Endothelial cell of umbilical vein (primary cell): ENCODE data around the gene DHDDS. TPM values are rescaled to one million over a fixed set of nuclear protein-coding genes. Genes with fewer than 3 reads are reported as not detected.

Experiments used
- BruUV-seq: library from RNA; stranded (reverse); fragments of 400-500 nt; replicated peaks from 2 replicates; lab custom pipeline; 2021; lab: Mats Ljungman, UMichigan
- CTCF ChIA-PET: fragments of 300-600, 350-600 bp; sonication (Branson Sonifier 250); formaldehyde crosslinking; loops from one replicate; lab custom pipeline; 2021; ENCODE audit warnings: antibody characterized with exemption, inconsistent platforms; lab: Charles Lee
- POLR2A ChIA-PET: fragments of 300-600, 350-600 bp; sonication (Branson Sonifier 250); formaldehyde crosslinking; loops from one replicate; lab custom pipeline; 2021; ENCODE audit warnings: antibody characterized with exemption, inconsistent platforms; lab: Charles Lee
- DNase-seq: peaks from one replicate; pipeline ENCODE4 v3.0.0-alpha.2; 2011; ENCODE audit warnings: low read depth, low spot score
- FAIRE-seq: peaks from 2 replicates; lab custom pipeline; 2011; peaks lifted over from hg19 to GRCh38; lab: Jason Lieb, UNC
- H2AFZ ChIP-seq: 2 replicates; pipeline ENCODE4 v1.6.0; 2012; ENCODE audit warnings: low read depth, low read length, control low read depth, inconsistent platforms
- H3K27ac ChIP-seq: 2 replicates; pipeline ENCODE4 v1.5.1; 2011; ENCODE audit warnings: low read depth, mild to moderate bottlenecking, control low read depth, low read length, moderate library complexity; ENCODE audit not compliant: insufficient read depth
- H3K27me3 ChIP-seq, 2 experiments: 2 replicates each; pipeline versions ENCODE4 v1.6.0 to v1.6.1; 2011; ENCODE audit warnings: low read length in 2 of 2, mixed read lengths in 1 of 2; ENCODE audit not compliant: control insufficient read depth in 2 of 2, insufficient read depth in 2 of 2
- H3K36me3 ChIP-seq, 2 experiments: 2 replicates in 1 of 2; 3 replicates in 1 of 2; pipeline ENCODE4 v1.5.1; 2011; ENCODE audit warnings: low read length in 2 of 2, mild to moderate bottlenecking in 1 of 2, moderate library complexity in 1 of 2; ENCODE audit not compliant: control insufficient read depth in 2 of 2, insufficient read depth in 2 of 2; ENCODE audit errors: extremely low read depth in 1 of 2
- H3K4me1 ChIP-seq: 3 replicates; pipeline ENCODE4 v1.5.1; 2011; ENCODE audit warnings: mild to moderate bottlenecking, low read length; ENCODE audit not compliant: control insufficient read depth, insufficient read depth; ENCODE audit errors: extremely low read depth
- H3K4me2 ChIP-seq: 2 replicates; pipeline ENCODE4 v1.6.1; 2011; ENCODE audit warnings: low read length, control low read depth, mixed read lengths; ENCODE audit not compliant: insufficient read depth
- H3K4me3 ChIP-seq, 3 experiments: fragments of 200-600 bp in 1 of 3; sonication (generic), shearing (Covaris generic) in 1 of 3; replicated peaks in 1 of 3; 2 replicates each; pipeline ENCODE4 v1.5.1; 2011 to 2016; ENCODE audit warnings: control low read depth in 3 of 3, low read length in 3 of 3, mild to moderate bottlenecking in 2 of 3, inconsistent platforms in 1 of 3, low read depth in 1 of 3, moderate library complexity in 1 of 3; ENCODE audit not compliant: insufficient read depth in 1 of 3
- H3K79me2 ChIP-seq: 2 replicates; pipeline ENCODE4 v1.6.0; 2012; ENCODE audit warnings: low read length, inconsistent platforms; ENCODE audit not compliant: control insufficient read depth, insufficient read depth
- H3K9ac ChIP-seq: replicated peaks from 2 replicates; pipeline ENCODE3; 2011; ENCODE audit warnings: low read length, control low read depth; ENCODE audit not compliant: insufficient read depth; ENCODE audit errors: extremely low read depth
- H3K9me1 ChIP-seq: replicated peaks from 3 replicates; pipeline ENCODE4 v1.6.0; 2011; ENCODE audit warnings: mild to moderate bottlenecking, low read length; ENCODE audit not compliant: control insufficient read depth, insufficient read depth; ENCODE audit errors: extremely low read depth
- H3K9me3 ChIP-seq: replicated peaks from 2 replicates; pipeline ENCODE4 v1.5.1; 2012; ENCODE audit warnings: low read length, inconsistent platforms; ENCODE audit not compliant: control insufficient read depth, insufficient read depth
- H4K20me1 ChIP-seq: replicated peaks from 2 replicates; pipeline ENCODE3; 2011; ENCODE audit warnings: mild to moderate bottlenecking, low read length; ENCODE audit not compliant: control insufficient read depth, insufficient read depth; ENCODE audit errors: extremely low read depth
- MYC ChIP-seq: IDR thresholded peaks from one replicate; pipeline ENCODE4 v1.6.1; 2011; ENCODE audit warnings: mild to moderate bottlenecking, low read depth, low read length
- POLR2A ChIP-seq: IDR thresholded peaks from 2 replicates; pipeline ENCODE4 v1.6.1; 2012; ENCODE audit warnings: low read depth, mild to moderate bottlenecking, control low read depth, low read length
- dilution Hi-C: fragments of 300-500 bp; cut with MboI; formaldehyde crosslinking; loops from one replicate; pipeline ENCODE4 v1.15.0; 2019; ENCODE audit warnings: low sequenced_read_pairs; ENCODE audit not compliant: extremely low pct_ligation_motif_present
- intact Hi-C: fragments of 100-400 bp; cut with micrococcal nuclease; formaldehyde crosslinking; loops from one replicate; pipeline ENCODE4 v1.10.0; 2022
- polyA plus RNA-seq, 4 experiments: library from polyadenylated mRNA; depleted of rRNA in 3 of 4; stranded (reverse) in 3 of 4; unstranded in 1 of 4; fragments of >200 nt; gene quantifications; 2 replicates each; pipeline versions ENCODE4 v1.2.1 to v1.2.3, GENCODE V29; 2011 to 2012; ENCODE audit warnings: missing spikeins in 1 of 4
- total RNA-seq: library from RNA; stranded (reverse); gene quantifications from 2 replicates; pipeline ENCODE4 v1.2.3, GENCODE V29; 2021
- TF ChIP-seq, protein P1 (sequence below): IDR thresholded peaks from 2 replicates; pipeline ENCODE4 v1.6.1; 2011; ENCODE audit not compliant: insufficient read depth, insufficient read length

Gene DHDDS
- total and polyA plus RNA-seq, 2 donors (not counting 3 experiments of a cell fraction or from before 2014, with no cell fraction given), result 51.3 to 70.7 TPM

DNA sequence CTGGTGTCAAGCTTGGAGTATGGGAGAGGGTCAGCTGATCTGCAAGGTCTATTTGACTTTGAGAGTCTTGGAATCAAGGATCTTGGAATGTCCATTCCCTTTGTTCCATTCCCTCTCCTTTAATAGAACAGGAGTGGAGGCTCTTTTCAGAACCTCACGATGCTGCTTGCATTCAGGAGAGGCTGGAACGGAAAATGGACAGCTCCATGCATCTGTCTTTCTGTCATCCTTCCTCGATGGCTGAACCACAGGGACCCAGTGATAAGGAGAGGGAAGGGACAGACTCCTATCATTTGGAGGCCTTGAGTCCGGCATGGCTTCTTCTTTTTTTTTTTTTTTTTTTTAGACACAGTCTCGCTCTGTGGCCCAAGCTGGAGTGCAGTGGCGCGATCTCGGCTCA lies 36.4 kb upstream of the DHDDS start:
- POLR2A ChIA-PET, result no interaction called here
- BruUV-seq, result no TSS peak

DNA sequence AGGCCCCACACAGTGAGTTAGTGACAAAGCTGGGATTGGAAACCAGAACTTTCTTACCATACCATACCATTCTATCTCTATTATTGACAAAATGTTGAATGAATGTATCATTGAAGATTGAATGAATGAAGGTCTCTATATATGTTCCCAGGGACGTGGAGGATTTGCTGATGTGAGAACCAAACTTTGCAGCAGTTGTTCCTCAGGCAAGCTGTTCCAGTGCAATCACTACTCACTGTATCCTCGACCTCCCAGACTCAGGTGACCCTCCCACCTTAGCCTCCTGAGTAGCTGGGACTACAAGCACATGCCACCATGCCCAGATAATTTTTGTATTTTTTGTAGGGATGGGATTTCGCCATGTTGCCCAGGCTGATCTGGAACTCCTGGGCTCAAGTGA lies 33.1 kb upstream of the DHDDS start:
- no peaks in the 10 kb centered on the region for H3K79me2 ChIP-seq
- no peaks in the 10 kb centered on the region for H3K9me3 ChIP-seq
- no peak overlapping the region for H3K9ac ChIP-seq
- DNase-seq (no peak), FAIRE-seq (no peak)
- CTCF ChIA-PET, result interaction anchor here (1.2 to 9.0 kb wide), 2 partner anchors 17 to 77 kb away, joined by 4 to 102 read pairs; no protein-coding TSS in a partner anchor
- H3K27me3 ChIP-seq, result peaks cover 0 to 2% of the 10 kb centered on the region in 2 experiments
- H4K20me1 ChIP-seq, result no peaks in the 10 kb centered on the region
- H3K27ac ChIP-seq, result no peak overlapping the region
- POLR2A ChIA-PET, result no interaction called here
- H3K36me3 ChIP-seq, result no peaks in the 10 kb centered on the region
- H2AFZ ChIP-seq, result no peak overlapping the region
- dilution Hi-C loops, result no loop called here
- intact Hi-C loops, result loop anchor here (10.0 kb wide), 1 partner anchor 294 kb away; no protein-coding TSS in a partner anchor
- H3K9me1 ChIP-seq, result no peaks in the 10 kb centered on the region
- no TSS peak for BruUV-seq
- H3K4me1 ChIP-seq, result no peaks in the 10 kb centered on the region
- H3K4me3 ChIP-seq, result no peak overlapping the region
- TF ChIP-seq, protein P1, sequence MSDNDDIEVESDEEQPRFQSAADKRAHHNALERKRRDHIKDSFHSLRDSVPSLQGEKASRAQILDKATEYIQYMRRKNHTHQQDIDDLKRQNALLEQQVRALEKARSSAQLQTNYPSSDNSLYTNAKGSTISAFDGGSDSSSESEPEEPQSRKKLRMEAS, result no peak
- TF ChIP-seq POLR2A, result no peak
- no peak overlapping the region for H3K4me2 ChIP-seq

More for the DNA sequence above, 36.4 kb upstream of the DHDDS start:
- no peaks in the 10 kb centered on the region for H3K4me1 ChIP-seq
- H3K4me3 ChIP-seq, result no peak overlapping the region
- H3K9me1 ChIP-seq, result no peaks in the 10 kb centered on the region
- no peak for DNase-seq
- H3K27ac ChIP-seq, result no peak overlapping the region
- no peaks in the 10 kb centered on the region for H3K79me2 ChIP-seq
- intact Hi-C loops, result loop anchor here (10.0 kb wide), 1 partner anchor 291 kb away; no protein-coding TSS in a partner anchor
- no peak overlapping the region for H3K9ac ChIP-seq
- dilution Hi-C loops, result no loop called here
- CTCF ChIA-PET, result interaction anchor here (1.5 to 2.8 kb wide), 3 partner anchors 18 to 291 kb away, joined by 4 to 13 read pairs (median 5); no protein-coding TSS in a partner anchor
- H3K9me3 ChIP-seq, result no peaks in the 10 kb centered on the region
- no peaks in the 10 kb centered on the region for H4K20me1 ChIP-seq
- no peaks in the 10 kb centered on the region for H3K27me3 ChIP-seq
- no peak overlapping the region for H3K4me2 ChIP-seq
- no peak overlapping the region for H2AFZ ChIP-seq
- no peak for TF ChIP-seq MYC
- H3K36me3 ChIP-seq, result no peaks in the 10 kb centered on the region
- FAIRE-seq, result no peak
